Neural progenitor cell (in vitro differentiated cells): ENCODE data around the gene MYO6. TPM values are rescaled to one million over a fixed set of nuclear protein-coding genes. Genes with fewer than 3 reads are reported as not detected.

ENCODE experiments used
- DNase-seq: peaks from one replicate; pipeline ENCODE4 v3.0.0-alpha.2; 2016; ENCODE audit warnings: low spot score
- H2AFZ ChIP-seq: fragments of 200-600 bp; sonication (generic); replicated peaks from 2 replicates; pipeline ENCODE4 v1.6.1; 2016; ENCODE audit warnings: antibody characterized with exemption
- H3F3A ChIP-seq: fragments of 200-600 bp; sonication (generic); 2 replicates; pipeline ENCODE4 v1.6.1; 2016; ENCODE audit warnings: antibody characterized with exemption, low read depth
- H3K27ac ChIP-seq: fragments of 200-600 bp; sonication (generic); 2 replicates; pipeline ENCODE4 v1.5.1; 2016; ENCODE audit warnings: mild to moderate bottlenecking
- H3K27me3 ChIP-seq: fragments of 200-600 bp; sonication (generic); 2 replicates; pipeline ENCODE4 v1.6.1; 2016; ENCODE audit warnings: mild to moderate bottlenecking, moderate library complexity
- H3K36me3 ChIP-seq: fragments of 200-600 bp; sonication (generic); 2 replicates; pipeline ENCODE4 v1.5.1; 2016
- H3K4me1 ChIP-seq: fragments of 200-600 bp; sonication (generic); 2 replicates; pipeline ENCODE4 v1.6.1; 2016; ENCODE audit warnings: mixed run types
- H3K4me2 ChIP-seq: fragments of 200-600 bp; sonication (generic); 2 replicates; pipeline ENCODE4 v1.6.1; 2016
- H3K4me3 ChIP-seq: fragments of 200-600 bp; sonication (generic); 2 replicates; pipeline ENCODE4 v1.5.1; 2016
- H3K79me2 ChIP-seq: fragments of 200-600 bp; sonication (generic); 2 replicates; pipeline ENCODE4 v1.6.1; 2016; ENCODE audit warnings: low read depth
- H3K9ac ChIP-seq: fragments of 200-600 bp; sonication (generic); 2 replicates; pipeline ENCODE4 v1.6.1; 2016
- H3K9me3 ChIP-seq: fragments of 200-600 bp; sonication (generic); 2 replicates; pipeline ENCODE4 v1.5.1; 2016; ENCODE audit warnings: low read depth
- H4K20me1 ChIP-seq: fragments of 200-600 bp; sonication (generic); 2 replicates; pipeline ENCODE4 v1.6.1; 2016; ENCODE audit warnings: low read depth
- H3K27ac Mint-ChIP-seq: 3 replicates; pipeline ENCODE4 v1.8.0; 2021; ENCODE audit warnings: mixed read lengths
- H3K27me3 Mint-ChIP-seq: 2 replicates; pipeline ENCODE4 v1.8.0; 2022; ENCODE audit warnings: low read depth, mild to moderate bottlenecking, inconsistent platforms, moderate library complexity, mixed read lengths; ENCODE audit not compliant: insufficient read depth
- H3K36me3 Mint-ChIP-seq: 3 replicates; pipeline ENCODE4 v1.8.0; 2021; ENCODE audit warnings: mixed read lengths
- H3K4me1 Mint-ChIP-seq: 3 replicates; pipeline ENCODE4 v1.8.0; 2021; ENCODE audit warnings: mixed read lengths
- H3K4me3 Mint-ChIP-seq: 3 replicates; pipeline ENCODE4 v1.8.0; 2021; ENCODE audit warnings: mild to moderate bottlenecking, moderate library complexity, mixed read lengths
- H3K9me3 Mint-ChIP-seq: 3 replicates; pipeline ENCODE4 v1.8.0; 2020; ENCODE audit warnings: mixed read lengths
- CTCF ChIP-seq: fragments of 200-600 bp; sonication (generic); IDR thresholded peaks from 2 replicates; pipeline ENCODE4 v1.5.1; 2017; ENCODE audit warnings: antibody characterized with exemption, mild to moderate bottlenecking
- EZH2 ChIP-seq: fragments of 200-600 bp; sonication (generic); IDR thresholded peaks from 2 replicates; pipeline ENCODE4 v1.6.1; 2017; ENCODE audit warnings: antibody characterized with exemption, mild to moderate bottlenecking, moderate library complexity
- EZH2phosphoT487 ChIP-seq: fragments of 200-600 bp; sonication (generic); IDR thresholded peaks from 2 replicates; pipeline ENCODE4 v1.6.1; 2017; ENCODE audit warnings: antibody characterized with exemption
- total RNA-seq: library from RNA; depleted of rRNA; stranded (reverse); fragments of >200 nt; gene quantifications from 2 replicates; pipeline ENCODE4 v1.2.3, GENCODE V29; 2015; ENCODE audit warnings: low replicate concordance

MYO6 gene
- total RNA-seq, 1 donor from 2014 or later = 23.0 TPM

- Histone ChIP-seq H3K4me1 (no peaks in the 10 kb centered on the region), H3K9me3 (no peaks in the 10 kb centered on the region), H3K4me2 (no peak overlapping the region), H3K4me3 (no peak overlapping the region), H2AFZ (no peak overlapping the region), H3K36me3 (no peaks in the 10 kb centered on the region), H3K79me2 (no peaks in the 10 kb centered on the region), H3K27me3 (no peaks in the 10 kb centered on the region), H3K9ac (no peak overlapping the region), H3F3A (peaks cover 7% of the 10 kb centered on the region), H4K20me1 (no peaks in the 10 kb centered on the region), H3K27ac (no peak overlapping the region)
- Mint-ChIP-seq H3K27ac (no peak overlapping the region), H3K4me3 (no peak overlapping the region), H3K27me3 (no peaks in the 10 kb centered on the region), H3K4me1 (no peaks in the 10 kb centered on the region), H3K9me3 (no peaks in the 10 kb centered on the region), H3K36me3 (no peaks in the 10 kb centered on the region)
- no peak for DNase-seq
- TF ChIP-seq EZH2phosphoT487 = no peak
- no peak for TF ChIP-seq CTCF
- no peak for TF ChIP-seq EZH2
These were observed 173.2 kb downstream of the MYO6 start for GRCh38 chr6:75922226-75922625.

GRCh38 chr6:75926293-75927168 is 177.5 kb downstream of the MYO6 start:
- H3K27me3 ChIP-seq = no peaks in the 10 kb centered on the region
- Mint-ChIP-seq H3K9me3 (no peaks in the 10 kb centered on the region), H3K27ac (no peak overlapping the region), H3K4me3 (no peak overlapping the region), H3K4me1 (no peaks in the 10 kb centered on the region), H3K36me3 (no peaks in the 10 kb centered on the region), H3K27me3 (no peaks in the 10 kb centered on the region)
- no peaks in the 10 kb centered on the region for H4K20me1 ChIP-seq
- no peak overlapping the region for H3K4me3 ChIP-seq
- no peak overlapping the region for H3K4me2 ChIP-seq
- no peak overlapping the region for H2AFZ ChIP-seq
- no peak overlapping the region for H3K9ac ChIP-seq
- DNase-seq = no peak
- no peaks in the 10 kb centered on the region for H3K79me2 ChIP-seq
- no peaks in the 10 kb centered on the region for H3K4me1 ChIP-seq
- H3F3A ChIP-seq = peaks cover 7% of the 10 kb centered on the region
- no peaks in the 10 kb centered on the region for H3K9me3 ChIP-seq
- H3K27ac ChIP-seq = no peak overlapping the region
- H3K36me3 ChIP-seq = no peaks in the 10 kb centered on the region
- TF ChIP-seq CTCF = no peak

- H3K36me3 Mint-ChIP-seq = no peaks in the 10 kb centered on the region
- no peak for DNase-seq
- Histone ChIP-seq H4K20me1 (no peaks in the 10 kb centered on the region), H3K27ac (no peak overlapping the region), H3K4me1 (peaks cover 9% of the 10 kb centered on the region), H3K36me3 (no peaks in the 10 kb centered on the region), H3K9me3 (no peaks in the 10 kb centered on the region), H3K9ac (no peak overlapping the region), H3K79me2 (no peaks in the 10 kb centered on the region), H3F3A (peaks cover 7% of the 10 kb centered on the region), H3K4me2 (no peak overlapping the region), H3K4me3 (no peak overlapping the region), H2AFZ (no peak overlapping the region), H3K27me3 (peaks cover 7% of the 10 kb centered on the region)
- TF ChIP-seq CTCF = no peak
- no peak for TF ChIP-seq EZH2
- TF ChIP-seq EZH2phosphoT487 = no peak
- H3K27ac Mint-ChIP-seq = no peak overlapping the region
- peaks cover 8% of the 10 kb centered on the region for H3K27me3 Mint-ChIP-seq
- no peak overlapping the region for H3K4me3 Mint-ChIP-seq
- no peaks in the 10 kb centered on the region for H3K9me3 Mint-ChIP-seq
- H3K4me1 Mint-ChIP-seq = peaks cover 21% of the 10 kb centered on the region
These were observed 182.1 kb downstream of the MYO6 start for GRCh38 chr6:75931011-75931680.
